Renal pelvis (tissue), 12 donors: ENCODE data around the gene PCID2. TPM values are rescaled to one million over a fixed set of nuclear protein-coding genes. Genes with fewer than 3 reads are reported as not detected.
A peak's percentile ranks its signal among the peaks of the same experiment; 100 is the strongest.
"Not testable (repeated sequence)": the region's sequence is repeated elsewhere in the genome, so short reads cannot be mapped to it uniquely, and the experiment has no call there.

Source experiments
- DNase-seq: peaks from one replicate; pipeline ENCODE4 v3.0.0-alpha.2; 2013
- long read RNA-seq, 16 experiments: transcript quantifications; one replicate each; lab custom pipeline, GENCODE V29; 2026
- polyA plus RNA-seq, 3 donors: library from polyadenylated mRNA; unstranded; fragments of 120-200 nt; gene quantifications; one replicate each; pipeline ENCODE4 v1.2.1, GENCODE V29; 2013; ENCODE audit not compliant: insufficient read length in 3 of 3

Gene PCID2
- 10 to 100 TPM; 56.9 to 80.4 (median 64.4) TPM for polyA plus RNA-seq
- long read RNA-seq, donor 1, partial matches to known transcripts: 0 of 11 reads
- long read RNA-seq, donor 1, other reads (novel, unspliced or antisense): 11 of 11 reads
- long read RNA-seq, donor 2, full-length matches to known transcripts: 1 of 16 reads
- long read RNA-seq, donor 2, partial matches to known transcripts: 0 of 16 reads
- long read RNA-seq, donor 2, other reads (novel, unspliced or antisense): 15 of 16 reads
- long read RNA-seq, donor 3, partial matches to known transcripts: 0 of 9 reads
- long read RNA-seq, donor 3, other reads (novel, unspliced or antisense): 9 of 9 reads
- long read RNA-seq, donor 4, partial matches to known transcripts: 99 of 118 reads
- long read RNA-seq, donor 4, other reads (novel, unspliced or antisense): 19 of 118 reads
- long read RNA-seq, donor 5, partial matches to known transcripts: 0 of 5 reads
- long read RNA-seq, donor 5, other reads (novel, unspliced or antisense): 5 of 5 reads
- long read RNA-seq, donor 6, full-length matches to known transcripts: 1 of 6 reads
- long read RNA-seq, donor 6, partial matches to known transcripts: 0 of 6 reads
- long read RNA-seq, donor 6, other reads (novel, unspliced or antisense): 5 of 6 reads
- long read RNA-seq, donor 7, partial matches to known transcripts: 11 of 34 reads
- long read RNA-seq, donor 7, other reads (novel, unspliced or antisense): 23 of 34 reads
- long read RNA-seq, donor 8: 0 reads
- long read RNA-seq, donor 9, partial matches to known transcripts: 10 of 17 reads
- long read RNA-seq, donor 9, other reads (novel, unspliced or antisense): 7 of 17 reads
- long read RNA-seq, donor 10, partial matches to known transcripts: 9 of 14 reads
- long read RNA-seq, donor 10, other reads (novel, unspliced or antisense): 5 of 14 reads
- long read RNA-seq, donor 11: 0 reads
- long read RNA-seq, donor 12, partial matches to known transcripts: 96 of 126 reads
- long read RNA-seq, donor 12, other reads (novel, unspliced or antisense): 29 of 126 reads
- long read RNA-seq, donor 13: 0 reads
- long read RNA-seq, donor 14: 0 reads
- long read RNA-seq, donor 15: 0 reads
- long read RNA-seq, donor 16, full-length matches to known transcripts: 1 of 26 reads
- long read RNA-seq, donor 16, partial matches to known transcripts: 5 of 26 reads
- long read RNA-seq, donor 16, other reads (novel, unspliced or antisense): 20 of 26 reads

GRCh38 chr13:113208421-113209335 is at the start of gene PCID2:
TSS of gene PCID2 (minus strand) at chr13:113208669. CDS start at chr13:113208634, 35 bp downstream.
- peak; percentile 91 for DNase-seq

GRCh38 chr13:113257908-113258307 is 49.4 kb upstream of the PCID2 start:
- not testable (repeated sequence) for DNase-seq

- DNase-seq: no peak
These were observed 44.1 kb upstream of the PCID2 start for GRCh38 chr13:113252516-113253095.

- no peak for DNase-seq
These were observed 37.7 kb upstream of the PCID2 start for GRCh38 chr13:113245849-113246796.

- no peak for DNase-seq
These were observed 35.4 kb upstream of the PCID2 start for GRCh38 chr13:113243847-113244246.

- not testable (repeated sequence) for DNase-seq
These were observed 33.2 kb upstream of the PCID2 start for GRCh38 chr13:113241623-113242022.

- DNase-seq: no peak
These were observed 31.5 kb upstream of the PCID2 start for GRCh38 chr13:113239986-113240385.

- no peak for DNase-seq
These were observed 30.9 kb upstream of the PCID2 start for GRCh38 chr13:113239357-113239756.

- DNase-seq: no peak
These were observed 30.1 kb upstream of the PCID2 start for GRCh38 chr13:113238536-113238935.

GRCh38 chr13:113233101-113233500 is 24.6 kb upstream of the PCID2 start:
- DNase-seq: no peak

- no peak for DNase-seq
These were observed 23.9 kb upstream of the PCID2 start for GRCh38 chr13:113232208-113233003.

GRCh38 chr13:113231306-113232207 is 23.1 kb upstream of the PCID2 start:
- no peak for DNase-seq

- DNase-seq: no peak
These were observed 21.3 kb upstream of the PCID2 start for GRCh38 chr13:113229791-113230190.

GRCh38 chr13:113229161-113229560 is 20.7 kb upstream of the PCID2 start:
- peak; percentile 42 for DNase-seq

- DNase-seq: no peak
These were observed 18.5 kb upstream of the PCID2 start for GRCh38 chr13:113226873-113227450.

- no peak for DNase-seq
These were observed 17.0 kb upstream of the PCID2 start for GRCh38 chr13:113225515-113225914.

GRCh38 chr13:113224486-113224885 is 16.0 kb upstream of the PCID2 start:
- DNase-seq: no peak
